OCI-LY1 (cell line): Measurements from ENCODE around the gene COL9A2.

ENCODE experiments used
- H2AFZ ChIP-seq: fragments of 200-600 bp; sonication (generic), shearing (Covaris generic); 2 replicates; pipeline ENCODE4 v1.6.0; 2014; ENCODE audit warnings: antibody characterized with exemption, mild to moderate bottlenecking, low read length
- H3F3A ChIP-seq: fragments of 200-600 bp; sonication (generic), shearing (Covaris generic); 2 replicates; pipeline ENCODE4 v1.6.0; 2014; ENCODE audit warnings: mild to moderate bottlenecking, antibody characterized with exemption, low read length, moderate library complexity; ENCODE audit not compliant: insufficient read depth
- H3K27ac ChIP-seq: fragments of 200-600 bp; sonication (generic); 2 replicates; pipeline ENCODE4 v1.5.1; 2014; ENCODE audit warnings: low read length, mixed run types, mild to moderate bottlenecking, low read depth; ENCODE audit not compliant: poor library complexity, severe bottlenecking
- H3K27me3 ChIP-seq: fragments of 200-600 bp; sonication (generic); 2 replicates; pipeline ENCODE4 v1.6.0; 2014; ENCODE audit warnings: antibody characterized with exemption, mild to moderate bottlenecking, low read length, moderate library complexity; ENCODE audit not compliant: insufficient read depth
- H3K36me3 ChIP-seq: fragments of 200-600 bp; sonication (generic); 2 replicates; pipeline ENCODE4 v1.6.1; 2014; ENCODE audit warnings: mild to moderate bottlenecking, antibody characterized with exemption, low read length, moderate library complexity, mixed read lengths; ENCODE audit not compliant: insufficient read depth
- H3K4me1 ChIP-seq: fragments of 200-600 bp; sonication (generic); 2 replicates; pipeline ENCODE4 v1.5.1; 2014; ENCODE audit warnings: mild to moderate bottlenecking, low read length, moderate library complexity; ENCODE audit not compliant: insufficient read depth, severe bottlenecking
- H3K4me2 ChIP-seq: fragments of 200-600 bp; sonication (generic), shearing (Covaris generic); 2 replicates; pipeline ENCODE4 v1.6.1; 2014; ENCODE audit warnings: low read length
- H3K4me3 ChIP-seq: fragments of 200-600 bp; sonication (generic); 2 replicates; pipeline ENCODE4 v1.5.1; 2014; ENCODE audit warnings: low read length, low read depth, mild to moderate bottlenecking, mixed read lengths; ENCODE audit not compliant: poor library complexity, severe bottlenecking
- H3K79me2 ChIP-seq: fragments of 200-600 bp; shearing (Covaris generic); 2 replicates; pipeline ENCODE4 v1.6.1; 2016; ENCODE audit warnings: mixed run types, low read length, mixed read lengths; ENCODE audit not compliant: insufficient read depth
- H3K9ac ChIP-seq: fragments of 200-600 bp; sonication (generic), shearing (Covaris generic); 2 replicates; pipeline ENCODE4 v1.6.1; 2014; ENCODE audit warnings: mild to moderate bottlenecking, low read length, mixed read lengths
- H3K9me2 ChIP-seq: fragments of 200-600 bp; sonication (generic), shearing (Covaris generic); 2 replicates; pipeline ENCODE4 v1.6.1; 2014; ENCODE audit warnings: low read depth, mild to moderate bottlenecking, low read length, mixed read lengths
- H3K9me3 ChIP-seq: fragments of 200-600 bp; shearing (Covaris generic); 2 replicates; pipeline ENCODE4 v1.6.1; 2014; ENCODE audit warnings: low read length, mixed read lengths
- H4K20me1 ChIP-seq: fragments of 200-600 bp; sonication (generic), shearing (Covaris generic); 2 replicates; pipeline ENCODE4 v1.6.0; 2016; ENCODE audit warnings: mild to moderate bottlenecking, low read length; ENCODE audit not compliant: insufficient read depth
- CTCF ChIP-seq: fragments of 200-600 bp; sonication (generic), shearing (Covaris generic); IDR thresholded peaks from 2 replicates; pipeline ENCODE4 v1.5.1; 2017; ENCODE audit warnings: mild to moderate bottlenecking, antibody characterized with exemption, low read length, moderate library complexity, mixed read lengths
- EZH2 ChIP-seq: fragments of 200-600 bp; sonication (generic), shearing (Covaris generic); IDR thresholded peaks from 2 replicates; pipeline ENCODE4 v1.8.0; 2017; ENCODE audit warnings: borderline replicate concordance, mixed run types, mild to moderate bottlenecking, antibody characterized with exemption, low read length, moderate library complexity, mixed read lengths

Gene COL9A2

GRCh38 chr1:40360631-40361030, 43.5 kb upstream of the COL9A2 start:
- H3K27ac ChIP-seq = no peak overlapping the region
- no peaks in the 10 kb centered on the region for H3K36me3 ChIP-seq
- no peak overlapping the region for H3K4me2 ChIP-seq
- no peaks in the 10 kb centered on the region for H4K20me1 ChIP-seq
- no peaks in the 10 kb centered on the region for H3K79me2 ChIP-seq
- H3K9ac ChIP-seq = no peak overlapping the region
- H3K27me3 ChIP-seq = no peaks in the 10 kb centered on the region
- H3K9me2 ChIP-seq = no peaks in the 10 kb centered on the region
- H3K4me1 ChIP-seq = peaks cover 5% of the 10 kb centered on the region
- peaks cover 10% of the 10 kb centered on the region for H3K9me3 ChIP-seq
- no peak overlapping the region for H2AFZ ChIP-seq
- TF ChIP-seq CTCF (no peak), EZH2 (no peak)
- H3K4me3 ChIP-seq = no peak overlapping the region
- no peaks in the 10 kb centered on the region for H3F3A ChIP-seq

DNA sequence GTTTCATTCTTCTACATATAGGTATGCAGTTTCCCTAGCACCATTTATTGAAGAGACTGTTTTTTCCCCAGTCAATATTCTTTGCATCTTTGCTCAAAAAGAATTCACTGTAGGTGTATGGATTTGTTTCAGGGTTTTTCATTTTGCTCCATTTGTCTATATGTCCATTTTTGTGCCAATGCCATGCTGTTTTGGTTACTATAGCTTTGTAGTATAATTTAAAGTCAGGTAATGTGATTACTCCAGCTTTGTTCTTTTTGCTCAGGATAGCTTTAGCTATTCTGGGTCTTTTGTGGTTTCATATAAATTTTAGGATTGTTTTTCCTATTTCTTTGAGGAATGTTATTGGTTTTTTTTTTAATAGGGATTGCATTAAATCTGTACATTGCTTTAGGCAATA, 40.5 kb upstream of the COL9A2 start:
- H3F3A ChIP-seq = no peaks in the 10 kb centered on the region
- H3K79me2 ChIP-seq = no peaks in the 10 kb centered on the region
- H3K4me1 ChIP-seq = no peaks in the 10 kb centered on the region
- no peak overlapping the region for H3K9ac ChIP-seq
- TF ChIP-seq CTCF (no peak), EZH2 (no peak)
- H3K4me3 ChIP-seq = no peak overlapping the region
- H3K9me2 ChIP-seq = no peaks in the 10 kb centered on the region
- no peak overlapping the region for H3K27ac ChIP-seq
- no peaks in the 10 kb centered on the region for H4K20me1 ChIP-seq
- H2AFZ ChIP-seq = no peak overlapping the region
- no peaks in the 10 kb centered on the region for H3K36me3 ChIP-seq
- no peaks in the 10 kb centered on the region for H3K27me3 ChIP-seq
- peaks cover 10% of the 10 kb centered on the region for H3K9me3 ChIP-seq
- no peak overlapping the region for H3K4me2 ChIP-seq

DNA sequence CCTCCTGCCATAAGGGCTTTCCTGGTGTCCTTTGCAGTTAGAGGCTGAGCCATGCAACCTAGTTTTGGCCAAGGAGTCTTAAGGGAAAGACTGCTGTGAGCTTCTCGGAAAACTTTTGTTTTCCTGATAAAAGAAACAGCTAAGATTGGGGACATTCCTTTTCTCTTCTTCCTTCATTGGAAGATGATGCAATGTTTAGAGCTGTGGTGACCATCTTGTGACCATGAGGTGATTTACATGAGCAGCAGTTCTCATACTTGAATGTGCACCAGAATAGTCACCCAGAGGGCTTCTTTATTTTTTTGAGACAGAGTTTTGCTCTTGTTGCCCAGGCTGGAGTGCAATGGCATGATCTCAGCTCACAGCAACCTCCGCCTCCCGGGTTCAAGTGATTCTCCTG, 36.0 kb upstream of the COL9A2 start:
- Histone ChIP-seq H3K4me1 (peaks cover 6% of the 10 kb centered on the region), H3K9me3 (peaks cover 10% of the 10 kb centered on the region), H4K20me1 (no peaks in the 10 kb centered on the region), H2AFZ (no peak overlapping the region), H3K9me2 (no peaks in the 10 kb centered on the region), H3F3A (no peaks in the 10 kb centered on the region), H3K27me3 (no peaks in the 10 kb centered on the region), H3K27ac (no peak overlapping the region), H3K4me2 (no peak overlapping the region), H3K79me2 (no peaks in the 10 kb centered on the region), H3K36me3 (no peaks in the 10 kb centered on the region), H3K9ac (no peak overlapping the region), H3K4me3 (no peak overlapping the region)
- TF ChIP-seq CTCF = no peak
- TF ChIP-seq EZH2 = no peak
